T-helper 1 cell (primary cell): Measurements from ENCODE around the gene KRT76.
"Not testable (repeated sequence)": the region's sequence is repeated elsewhere in the genome, so short reads cannot be mapped to it uniquely, and the experiment has no call there.

Source experiments
- DNase-seq, 5 donors: peaks; one replicate each; pipeline ENCODE4 v3.0.0-alpha.2; 2012 to 2020

KRT76 gene

DNA sequence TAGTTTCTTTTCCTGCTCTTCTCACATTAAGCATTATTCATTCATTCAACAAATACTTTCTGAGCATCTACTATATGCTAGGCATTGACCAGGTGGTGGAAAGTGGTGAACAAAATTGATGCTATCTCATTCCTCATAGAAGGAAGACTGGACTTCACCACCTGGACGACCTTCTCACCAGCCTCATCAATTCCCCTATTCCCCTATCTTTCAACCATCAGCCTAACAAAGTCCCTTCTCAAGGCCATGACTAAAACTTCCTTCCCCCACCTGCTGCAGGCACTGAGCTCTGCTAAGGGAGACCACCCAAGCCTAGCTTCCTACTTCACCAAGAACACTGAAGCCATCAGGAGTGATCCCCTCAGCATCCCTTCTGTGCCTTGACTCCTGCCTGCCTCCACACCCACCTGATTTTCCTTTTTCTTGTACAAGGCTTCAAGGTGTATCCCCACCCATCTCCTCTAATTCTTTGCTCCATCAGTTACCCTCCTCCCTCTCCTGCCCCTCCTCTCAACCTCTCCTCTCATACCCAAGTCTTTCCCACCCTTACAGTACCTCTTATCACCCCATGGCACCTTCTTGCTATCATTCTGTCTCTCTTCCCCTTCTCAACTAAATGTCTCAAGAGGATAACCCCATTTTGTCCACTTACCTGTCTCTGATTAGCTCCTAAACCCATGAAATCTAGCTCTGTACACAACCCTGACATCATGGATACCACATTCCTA, 19.5 kb downstream of the KRT76 start:
- DNase-seq: no peak

GRCh38 chr12:52756281-52756960, 20.7 kb downstream of the KRT76 start:
- DNase-seq: no peak

DNA sequence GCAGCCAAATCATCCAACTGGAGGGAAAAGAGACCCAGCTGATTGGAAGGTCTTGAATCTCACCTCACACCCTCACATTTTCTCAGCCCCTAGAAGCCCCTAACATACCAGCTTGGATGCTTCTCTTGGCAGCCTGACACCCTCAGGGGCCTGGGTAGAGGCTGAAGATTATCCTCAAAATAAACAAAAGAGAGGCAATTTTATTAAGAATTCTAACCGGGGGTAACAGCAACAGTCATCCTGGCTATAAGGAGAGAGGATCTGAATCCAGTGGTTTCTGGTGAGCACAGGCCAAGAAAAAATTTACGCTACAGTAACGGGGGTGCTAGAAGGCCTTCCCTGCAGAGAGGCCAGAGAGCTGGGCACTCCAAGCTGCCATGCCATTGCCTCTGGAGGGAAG, 21.6 kb downstream of the KRT76 start:
- DNase-seq: no peak

DNA sequence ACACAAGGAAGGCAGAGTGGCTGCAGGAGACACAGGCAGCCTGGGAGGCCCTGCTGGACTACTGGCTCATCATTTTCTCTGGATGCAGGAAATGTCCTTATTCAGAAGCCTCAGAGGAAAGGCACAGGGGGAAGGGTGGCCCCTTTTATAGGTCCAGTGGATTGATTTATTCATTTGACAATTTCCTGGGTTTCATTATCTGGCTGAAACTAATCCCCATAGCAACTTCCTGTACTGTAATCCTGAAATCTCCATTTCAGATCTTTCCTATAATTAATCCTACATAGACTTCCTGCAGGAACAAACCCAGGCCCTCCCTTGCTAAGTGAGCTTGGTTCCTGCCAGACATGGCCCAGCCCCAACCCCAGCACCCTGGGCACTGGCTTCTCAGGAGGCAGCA, 23.0 kb downstream of the KRT76 start:
- DNase-seq: no peak

- no peak for DNase-seq
These were observed 23.9 kb downstream of the KRT76 start for GRCh38 chr12:52753283-52753682.

DNA sequence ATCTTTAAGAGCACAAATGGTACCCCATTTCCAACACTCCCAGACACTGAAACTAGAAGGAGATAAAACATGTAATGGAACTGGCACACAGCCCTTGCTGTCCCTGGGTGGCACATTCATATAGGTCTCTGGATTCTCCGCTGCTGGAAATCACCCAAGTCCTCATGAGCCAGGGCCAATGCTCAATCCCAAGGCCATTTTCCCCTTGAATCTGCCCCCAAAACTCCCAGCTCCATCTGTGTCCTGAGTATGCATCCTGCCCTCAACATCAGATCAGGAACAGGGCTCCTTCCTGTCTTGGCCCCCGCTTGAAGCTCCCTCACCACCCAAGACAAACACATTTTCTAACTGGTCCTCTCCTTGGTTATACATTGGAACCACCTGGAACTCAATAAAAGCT, 24.6 kb downstream of the KRT76 start:
- no peak for DNase-seq

DNA sequence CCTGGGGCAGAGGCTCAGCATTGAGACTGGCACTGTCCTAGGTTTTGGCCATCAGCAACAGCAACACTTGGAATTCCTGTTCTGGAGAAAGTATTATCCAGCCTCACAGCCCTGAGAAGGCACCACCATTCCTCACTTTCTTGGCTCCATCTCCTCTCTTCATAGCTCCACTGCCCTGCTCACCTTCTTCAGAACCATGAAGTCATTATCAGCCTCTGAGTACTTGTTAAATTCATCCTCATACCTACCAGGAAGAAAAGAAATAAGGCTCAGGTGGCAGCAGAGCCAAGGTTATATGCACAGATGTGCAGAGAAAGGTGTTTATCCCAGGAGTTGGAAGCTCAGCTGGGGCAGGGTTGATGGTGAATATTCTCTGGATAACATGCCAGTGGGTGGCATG, 25.4 kb downstream of the KRT76 start:
- no peak for DNase-seq

GRCh38 chr12:52750532-52750931, 26.6 kb downstream of the KRT76 start:
- not testable (repeated sequence) for DNase-seq

DNA sequence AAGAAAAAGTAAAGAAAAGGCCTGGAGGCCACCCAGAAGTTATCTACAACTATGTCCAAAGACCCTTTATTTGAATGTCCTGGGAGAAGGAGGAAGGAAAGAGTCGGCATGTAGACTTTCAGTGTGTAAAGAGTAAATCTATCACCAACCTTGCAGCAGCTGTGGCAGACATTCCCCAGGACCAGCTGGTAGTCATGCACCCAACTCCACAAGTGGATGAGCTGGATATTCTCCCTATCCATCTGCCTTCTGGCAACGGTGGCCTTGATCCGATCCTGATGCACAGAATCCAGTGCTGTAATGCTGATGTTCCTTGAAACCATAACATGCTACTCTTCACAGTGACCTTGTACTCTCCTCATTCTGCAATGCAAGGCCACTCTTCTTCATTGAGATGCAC, 27.3 kb downstream of the KRT76 start:
- DNase-seq: no peak

GRCh38 chr12:52748578-52748977, 28.6 kb downstream of the KRT76 start:
- no peak for DNase-seq

- no peak for DNase-seq
These were observed 31.6 kb downstream of the KRT76 start for GRCh38 chr12:52745554-52745953.

GRCh38 chr12:52744493-52745156, 32.5 kb downstream of the KRT76 start:
- DNase-seq: no peak

- DNase-seq: no peak
These were observed 34.2 kb downstream of the KRT76 start for GRCh38 chr12:52742822-52743457.

GRCh38 chr12:52742196-52742580, 35.0 kb downstream of the KRT76 start:
- no peak for DNase-seq

GRCh38 chr12:52741375-52742195, 35.6 kb downstream of the KRT76 start:
- peak in 4 of 5 donors; percentile 20 to 50 (median 32) for DNase-seq

DNA sequence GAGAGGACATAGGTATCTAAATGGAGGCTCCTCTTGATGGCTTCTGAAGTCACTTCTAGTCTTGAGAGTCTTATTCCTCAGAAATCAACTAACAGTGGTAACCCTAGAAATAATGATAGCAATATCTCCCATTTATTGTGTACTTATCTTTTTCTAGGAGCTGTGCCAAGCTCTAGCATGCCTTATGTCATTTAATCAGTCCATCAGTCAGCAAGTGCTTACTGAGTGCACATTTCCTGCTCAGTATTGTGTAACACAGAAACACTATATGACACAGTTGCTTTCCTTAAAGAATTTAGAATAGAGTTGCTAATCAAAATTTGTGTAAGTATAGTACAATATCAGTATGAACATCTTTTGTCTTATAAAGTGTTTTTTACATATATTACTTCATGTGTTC, 36.6 kb downstream of the KRT76 start:
- no peak for DNase-seq

DNA sequence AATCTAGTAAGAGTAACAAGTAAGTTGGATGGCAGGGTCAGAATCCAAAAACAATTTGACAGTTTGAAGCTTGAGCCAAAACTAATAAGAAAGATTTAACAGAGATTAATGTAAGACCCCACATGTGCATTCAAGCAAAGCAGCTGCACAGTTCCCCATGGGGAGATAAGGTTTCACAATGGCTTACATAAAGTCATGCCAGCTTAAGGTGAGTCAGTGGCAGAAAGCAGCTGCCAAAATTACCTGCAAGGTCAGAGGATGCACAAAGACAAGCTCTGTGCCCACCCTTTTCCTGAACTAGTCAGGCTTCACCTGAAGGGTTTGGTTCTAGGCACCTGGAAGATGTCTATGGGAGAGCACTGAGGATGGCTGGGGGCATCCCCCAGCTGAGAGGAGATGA, 37.2 kb downstream of the KRT76 start:
- no peak for DNase-seq

GRCh38 chr12:52735816-52736632, 41.1 kb downstream of the KRT76 start:
- no peak for DNase-seq

GRCh38 chr12:52735106-52735505, 42.0 kb downstream of the KRT76 start:
- DNase-seq: no peak

GRCh38 chr12:52730793-52731192, 46.4 kb downstream of the KRT76 start:
- no peak for DNase-seq

GRCh38 chr12:52730383-52730782, 46.8 kb downstream of the KRT76 start:
- no peak for DNase-seq

GRCh38 chr12:52729147-52729546, 48.0 kb downstream of the KRT76 start:
- DNase-seq: no peak
